ENCODE data around the gene RBBP8.

The RBBP8 gene

DNA sequence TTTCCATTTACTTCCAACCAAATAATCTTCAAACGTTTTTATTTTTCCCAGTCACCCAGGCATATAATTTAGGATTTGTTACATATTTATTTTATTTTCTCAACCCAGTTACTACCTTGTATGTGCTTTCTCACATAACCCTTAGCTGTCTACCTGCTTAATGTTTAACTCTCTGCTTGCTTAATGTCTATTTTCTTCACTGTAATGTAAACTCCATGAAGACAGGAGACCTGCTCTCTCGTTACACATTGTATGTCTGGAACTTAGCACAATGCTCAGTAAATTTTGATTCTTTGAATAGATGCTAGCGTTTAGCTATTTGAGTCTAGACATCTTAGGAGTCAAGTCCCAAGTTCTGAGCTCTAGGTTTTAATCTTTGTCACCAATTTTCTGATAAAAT lies 70.2 kb downstream of the RBBP8 start:
- no peak for DNase-seq

DNA sequence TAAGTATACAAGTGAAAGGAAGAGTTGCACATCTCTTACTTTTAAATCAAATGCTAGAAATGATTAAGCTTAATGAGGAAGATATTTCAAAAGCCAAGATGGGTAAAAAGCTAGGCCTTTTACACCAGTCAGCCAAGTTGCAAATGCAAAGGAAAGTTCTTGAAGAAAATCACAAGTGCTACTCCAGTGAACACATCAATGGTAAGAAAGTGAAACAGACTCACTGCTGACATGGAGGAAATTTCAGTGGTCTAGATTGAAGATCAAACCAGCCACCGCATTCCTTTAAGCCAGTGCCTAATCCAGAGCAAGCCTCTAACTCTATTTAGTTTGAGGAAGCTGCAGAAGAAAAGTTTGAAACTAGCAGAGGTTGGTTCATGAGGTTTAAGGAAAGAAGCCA lies 79.1 kb downstream of the RBBP8 start:
- no peak for DNase-seq

GRCh38 chr18:23020555-23021294 lies 87.6 kb downstream of the RBBP8 start:
- no peak for DNase-seq

GRCh38 chr18:23021623-23022022 lies 88.5 kb downstream of the RBBP8 start:
- no peak for DNase-seq

DNA sequence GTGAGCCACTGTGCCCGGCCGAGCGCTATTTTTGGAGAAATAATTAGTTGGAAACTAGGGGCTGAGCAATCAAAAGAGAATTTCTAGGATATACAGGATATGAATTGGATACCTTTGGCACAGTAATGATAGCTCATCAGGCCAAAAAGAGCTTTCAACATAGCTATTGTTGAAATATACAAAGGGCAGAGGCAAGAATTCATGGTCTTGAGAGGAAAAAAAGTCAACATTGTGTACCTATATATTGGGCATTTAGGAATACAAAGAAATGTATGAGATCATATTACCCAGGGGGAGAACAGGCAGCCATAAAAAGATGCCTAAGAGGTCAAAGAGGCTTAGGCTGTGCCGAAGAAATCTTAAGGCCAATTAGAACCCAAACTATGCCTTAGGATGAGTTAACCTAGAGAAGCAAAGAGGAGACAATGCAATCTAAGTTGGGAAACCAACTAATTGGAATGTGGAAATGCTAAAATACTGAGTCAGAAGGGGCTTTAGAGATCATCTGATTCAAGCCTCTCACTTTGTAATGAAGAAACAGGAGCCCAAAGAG lies 99.0 kb downstream of the RBBP8 start:
- DNase-seq, result no peak

DNA sequence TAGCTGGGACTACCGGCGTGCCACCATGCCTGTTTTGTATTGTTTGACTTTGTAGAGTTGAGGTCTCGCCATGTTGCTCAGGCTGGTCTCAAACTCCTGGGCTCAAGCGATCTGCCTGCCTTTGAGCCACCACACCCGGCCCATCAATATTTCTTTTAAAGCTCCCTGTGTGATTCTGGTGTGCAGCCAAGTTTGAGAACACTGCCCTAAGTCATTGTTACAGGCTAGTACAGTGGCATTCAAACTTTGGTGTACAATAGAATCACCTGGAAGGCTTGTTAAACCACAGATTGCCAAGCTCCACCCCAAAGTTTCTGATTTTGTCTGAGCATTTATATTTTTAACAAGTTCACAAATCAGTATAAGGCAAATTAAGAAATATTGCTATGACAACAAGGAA lies 99.9 kb downstream of the RBBP8 start:
- DNase-seq, result no peak

DNA sequence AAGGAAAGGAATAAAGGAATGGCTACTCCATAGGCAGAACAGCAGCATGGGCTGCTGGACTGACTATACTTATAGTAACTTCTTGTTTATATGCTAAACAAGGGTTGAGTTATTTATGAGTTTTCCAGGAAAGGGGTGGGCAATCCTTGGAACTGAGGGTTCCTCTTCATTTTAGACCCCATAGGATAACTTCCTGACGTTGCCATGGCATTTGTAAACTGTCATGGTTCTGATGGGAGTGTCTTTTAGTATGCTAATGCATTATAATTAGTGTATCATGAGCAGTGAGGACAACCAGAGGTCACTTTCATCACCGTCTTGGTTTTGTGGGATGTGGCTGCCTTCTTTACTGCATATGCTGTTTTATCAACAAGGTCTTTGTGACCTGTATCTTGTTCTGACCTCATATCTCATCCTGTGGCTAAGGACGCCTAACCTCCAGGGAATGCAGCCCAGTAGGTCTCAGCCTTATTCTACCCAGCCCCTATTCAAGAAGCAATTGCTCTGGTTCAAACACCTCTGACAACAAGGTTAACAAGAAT lies 103.6 kb downstream of the RBBP8 start:
- DNase-seq, result no peak

- DNase-seq, result no peak
These were observed 104.5 kb downstream of the RBBP8 start for GRCh38 chr18:23037646-23038045.

- DNase-seq, result no peak
These were observed 105.6 kb downstream of the RBBP8 start for GRCh38 chr18:23038712-23039111.

DNA sequence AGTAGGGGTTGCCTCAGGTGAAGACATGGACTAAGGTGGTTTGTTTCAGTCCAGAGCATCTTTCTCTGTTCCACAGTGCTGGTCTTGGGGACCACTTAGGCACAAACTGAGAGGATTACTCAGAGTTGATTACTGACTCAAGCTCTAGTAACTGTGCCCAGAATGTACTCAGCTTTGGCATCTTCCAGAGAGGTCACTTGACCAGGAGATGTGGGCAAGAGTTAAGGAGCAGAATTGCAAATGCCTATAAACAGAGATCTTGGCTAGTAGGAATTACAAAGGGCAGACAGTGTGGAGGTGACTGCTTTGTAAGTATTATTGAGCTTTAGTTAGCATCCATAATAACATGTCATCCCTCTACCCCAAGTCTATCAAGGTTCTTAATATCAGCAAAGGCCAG lies 109.0 kb downstream of the RBBP8 start:
- DNase-seq, result no peak

- DNase-seq, result no peak
These were observed 110.8 kb downstream of the RBBP8 start for GRCh38 chr18:23043803-23044376.

DNA sequence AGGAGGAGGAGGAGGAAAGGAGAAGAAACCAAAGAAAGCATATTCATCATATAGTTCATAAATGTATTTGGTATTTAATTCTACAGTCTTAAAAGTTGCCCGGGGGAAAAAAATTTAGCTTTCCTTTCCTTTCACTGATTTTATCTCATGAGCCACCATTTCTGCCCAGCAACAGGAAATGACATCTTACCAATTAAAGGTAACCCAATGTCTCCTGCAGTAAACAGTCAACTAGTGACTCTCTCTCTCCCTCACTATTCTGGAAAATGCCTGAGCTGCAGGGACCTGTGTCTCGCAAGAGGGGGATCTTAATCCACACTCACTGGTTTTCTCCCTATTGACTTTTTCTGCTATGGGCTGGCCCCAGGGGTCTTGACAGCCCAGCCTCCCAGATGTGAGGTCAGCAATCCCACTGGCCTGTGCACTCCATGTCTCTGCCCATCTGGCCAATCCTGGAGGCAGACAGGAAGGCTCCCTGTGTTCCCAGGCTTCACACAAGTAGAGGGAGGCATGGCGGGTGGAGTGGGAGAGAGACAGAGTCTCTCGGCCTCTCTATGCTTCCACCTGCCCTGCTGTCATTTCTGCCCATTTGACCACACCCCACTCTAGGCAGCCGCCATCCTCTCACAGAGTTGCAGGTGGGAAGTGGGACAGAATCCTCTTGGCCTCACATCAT lies 116.7 kb downstream of the RBBP8 start:
- DNase-seq, result no peak

GRCh38 chr18:23053776-23054457 lies 120.8 kb downstream of the RBBP8 start:
- DNase-seq, result no peak

GRCh38 chr18:23054553-23054952 lies 121.4 kb downstream of the RBBP8 start:
- no peak for DNase-seq

DNA sequence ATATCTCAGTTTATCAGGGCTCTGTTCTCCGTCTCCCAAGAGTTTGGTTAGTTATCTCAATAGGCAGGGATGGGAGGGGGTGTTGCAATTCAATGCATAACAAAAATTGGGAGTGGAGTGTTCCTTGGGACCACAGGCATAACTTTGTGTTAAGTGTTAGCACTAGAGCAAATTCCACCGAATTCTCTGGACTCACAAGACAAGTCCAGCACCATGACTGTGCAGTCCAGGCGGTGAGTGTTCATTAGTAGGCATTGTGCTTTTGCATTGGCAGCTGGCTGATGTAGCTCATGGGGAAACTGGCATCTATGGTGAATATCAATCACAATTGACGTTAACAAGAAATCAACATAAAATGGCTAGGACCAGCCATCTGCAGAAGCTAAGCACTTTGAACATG lies 123.2 kb downstream of the RBBP8 start:
- no peak for DNase-seq

- no peak for DNase-seq
These were observed 124.0 kb downstream of the RBBP8 start for GRCh38 chr18:23057096-23057495.

GRCh38 chr18:23058746-23059415 lies 125.8 kb downstream of the RBBP8 start:
- no peak for DNase-seq

- DNase-seq, result no peak
These were observed 126.7 kb downstream of the RBBP8 start for GRCh38 chr18:23059541-23060465.

- no peak for DNase-seq
These were observed 128.9 kb downstream of the RBBP8 start for GRCh38 chr18:23062011-23062410.

DNA sequence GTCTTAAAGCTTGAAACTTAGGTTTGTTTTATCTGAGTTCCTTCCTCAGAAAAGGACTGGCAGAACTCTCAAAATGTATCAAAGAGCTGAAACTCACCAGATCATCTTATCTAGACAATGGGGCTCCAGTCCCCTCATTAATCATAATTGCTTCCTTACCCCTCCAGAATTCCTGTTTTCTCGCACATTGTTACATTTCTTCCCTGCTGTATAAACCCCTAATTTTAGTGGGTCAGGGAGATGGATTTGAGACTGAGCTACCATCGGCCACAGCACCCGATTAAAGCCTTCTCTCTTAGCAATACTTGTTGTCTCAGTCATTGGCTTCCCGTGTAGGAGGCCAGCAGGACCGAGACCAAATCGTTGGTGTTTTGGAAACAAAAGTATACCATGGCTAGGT lies 130.4 kb downstream of the RBBP8 start:
- no peak for DNase-seq

- DNase-seq, result no peak
These were observed 132.2 kb downstream of the RBBP8 start for GRCh38 chr18:23065234-23065806.
